Measurements from ENCODE around the gene FIGN.

The FIGN gene

DNA sequence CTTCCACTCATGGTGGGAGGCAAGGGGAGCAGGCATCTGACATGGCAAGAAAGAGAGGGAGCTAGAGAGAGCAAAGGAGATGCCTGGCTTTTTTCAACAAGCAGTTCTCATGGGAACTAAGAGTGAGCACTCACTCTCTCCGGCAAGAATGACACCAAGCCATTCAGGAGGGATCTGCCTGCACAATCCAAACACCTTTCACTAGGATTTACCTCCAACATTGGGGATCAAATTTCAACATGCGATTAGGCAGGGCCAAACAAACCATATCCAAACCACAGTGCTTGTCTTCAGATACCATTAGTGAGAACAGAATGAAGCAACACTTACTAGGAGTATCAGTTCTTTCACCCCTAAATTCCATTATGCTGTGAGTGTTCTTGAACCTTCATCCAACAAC lies 77.3 kb downstream of the FIGN start:
- TF ChIP-seq, protein P1, sequence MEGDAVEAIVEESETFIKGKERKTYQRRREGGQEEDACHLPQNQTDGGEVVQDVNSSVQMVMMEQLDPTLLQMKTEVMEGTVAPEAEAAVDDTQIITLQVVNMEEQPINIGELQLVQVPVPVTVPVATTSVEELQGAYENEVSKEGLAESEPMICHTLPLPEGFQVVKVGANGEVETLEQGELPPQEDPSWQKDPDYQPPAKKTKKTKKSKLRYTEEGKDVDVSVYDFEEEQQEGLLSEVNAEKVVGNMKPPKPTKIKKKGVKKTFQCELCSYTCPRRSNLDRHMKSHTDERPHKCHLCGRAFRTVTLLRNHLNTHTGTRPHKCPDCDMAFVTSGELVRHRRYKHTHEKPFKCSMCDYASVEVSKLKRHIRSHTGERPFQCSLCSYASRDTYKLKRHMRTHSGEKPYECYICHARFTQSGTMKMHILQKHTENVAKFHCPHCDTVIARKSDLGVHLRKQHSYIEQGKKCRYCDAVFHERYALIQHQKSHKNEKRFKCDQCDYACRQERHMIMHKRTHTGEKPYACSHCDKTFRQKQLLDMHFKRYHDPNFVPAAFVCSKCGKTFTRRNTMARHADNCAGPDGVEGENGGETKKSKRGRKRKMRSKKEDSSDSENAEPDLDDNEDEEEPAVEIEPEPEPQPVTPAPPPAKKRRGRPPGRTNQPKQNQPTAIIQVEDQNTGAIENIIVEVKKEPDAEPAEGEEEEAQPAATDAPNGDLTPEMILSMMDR (IDR thresholded peaks at IDR 0.05; ENCODE audit: control extremely low read depth, extremely low read depth, low read depth, missing control alignments), result no peak
- CTCF ChIA-PET, result no interaction called here
- no peak for DNase-seq (ENCODE audit: extremely low spot score)
- POLR2A ChIA-PET, result no interaction called here

DNA sequence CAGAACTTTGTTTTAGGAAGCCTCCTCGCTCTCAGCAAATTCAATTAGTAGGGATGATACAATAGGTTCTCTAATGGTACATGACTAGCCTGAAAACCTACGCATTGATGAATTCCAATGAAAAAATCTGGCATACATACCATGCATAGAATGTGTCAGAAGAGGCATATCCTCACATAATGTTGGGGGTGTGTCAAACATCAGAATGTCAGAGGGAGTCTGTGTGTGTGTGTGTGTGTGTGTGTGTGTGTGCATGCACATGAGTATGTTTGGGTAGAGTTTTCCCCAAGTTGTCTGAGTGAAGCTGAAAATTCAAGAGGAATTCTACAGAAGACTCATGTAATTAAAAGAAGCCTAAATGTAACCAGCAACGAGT lies 78.5 kb downstream of the FIGN start:
- DNase-seq (ENCODE audit: extremely low spot score), result no peak
- TF ChIP-seq, protein P1 (IDR thresholded peaks at IDR 0.05; ENCODE audit: control extremely low read depth, extremely low read depth, low read depth, missing control alignments), result no peak
- POLR2A ChIA-PET, result no interaction called here
- CTCF ChIA-PET, result interaction anchor here (1.0 kb wide), 1 partner anchor 12 kb away, joined by 3 read pairs; no protein-coding TSS in a partner anchor

DNA sequence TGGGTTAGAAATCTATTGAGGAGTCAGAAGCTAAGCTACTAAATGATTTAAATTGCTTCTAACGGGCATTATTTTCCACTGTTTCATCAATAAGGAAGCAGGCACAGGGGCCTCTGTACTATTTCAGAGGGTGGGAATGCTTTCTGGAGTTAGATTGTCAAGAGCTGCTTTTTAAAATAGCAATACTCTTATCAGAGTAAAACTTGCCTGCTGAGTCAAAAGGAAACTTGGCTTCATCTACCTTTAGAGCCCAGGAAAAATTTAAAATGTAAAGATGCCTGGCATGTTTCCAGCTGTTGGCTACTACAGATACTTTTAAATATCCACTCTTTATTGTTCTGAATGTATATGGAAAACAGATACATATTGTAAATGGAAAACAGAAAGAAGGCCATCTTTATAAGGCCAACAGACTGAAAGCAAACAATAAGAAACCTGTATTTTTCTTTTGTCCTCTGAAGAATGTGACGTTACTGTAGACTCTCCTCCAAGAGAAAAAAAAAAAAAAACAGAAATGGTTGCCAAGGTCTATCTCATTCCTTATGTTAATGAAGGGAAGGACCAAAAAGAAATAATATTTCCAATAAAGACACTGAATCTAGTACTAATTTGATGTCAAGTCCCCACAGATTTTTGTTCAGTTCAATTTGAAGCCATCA lies 79.1 kb downstream of the FIGN start:
- CTCF ChIA-PET, result interaction anchor here (1.0 to 1.3 kb wide), 3 partner anchors 11 to 26 kb away, joined by 3 read pairs; no protein-coding TSS in a partner anchor
- no peak for DNase-seq (ENCODE audit: extremely low spot score)
- POLR2A ChIA-PET, result no interaction called here
- TF ChIP-seq, protein P1 (IDR thresholded peaks at IDR 0.05; ENCODE audit: control extremely low read depth, extremely low read depth, low read depth, missing control alignments), result no peak

DNA sequence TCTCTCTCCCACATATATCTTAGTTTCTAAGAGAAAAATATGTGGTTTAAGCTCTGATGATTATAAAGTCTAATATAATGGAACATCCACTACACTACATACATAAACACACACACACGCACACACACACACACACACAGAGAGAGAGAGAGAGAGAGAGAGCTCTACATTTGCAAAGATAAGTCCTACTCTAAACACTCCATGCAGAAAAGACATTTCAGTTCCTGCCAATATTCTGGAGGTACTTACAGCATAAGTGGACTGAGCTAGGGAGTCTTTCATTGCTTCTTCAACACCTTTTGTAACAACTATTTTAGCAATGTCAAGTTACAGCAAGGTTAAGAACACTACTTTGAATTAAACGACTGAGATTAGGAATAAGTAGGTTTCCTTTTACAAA lies 80.1 kb downstream of the FIGN start:
- DNase-seq (ENCODE audit: extremely low spot score), result no peak
- POLR2A ChIA-PET, result no interaction called here
- CTCF ChIA-PET, result interaction anchor here (0.9 to 1.3 kb wide), 4 partner anchors 12 to 94 kb away, joined by 3 to 4 read pairs (median 3); no protein-coding TSS in a partner anchor

DNA sequence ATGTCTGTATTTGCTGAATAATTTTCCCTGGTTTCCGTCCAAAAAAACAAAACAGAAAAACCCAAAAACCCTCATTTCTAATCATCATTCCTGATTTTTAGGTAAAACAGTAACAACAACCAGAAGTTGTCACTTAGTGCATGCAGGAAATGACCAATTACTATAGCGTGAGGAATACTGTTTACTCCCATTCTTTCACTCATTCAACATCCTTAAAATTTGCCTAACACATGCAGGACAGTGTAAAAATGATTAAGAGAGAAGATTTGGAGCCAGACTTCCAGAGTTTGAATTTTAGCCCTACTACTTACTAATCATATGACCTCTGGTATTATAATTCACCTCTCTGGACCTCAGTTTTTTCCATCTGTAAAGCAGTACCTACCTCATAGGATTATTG lies 83.1 kb downstream of the FIGN start:
- ChIA-PET CTCF (no interaction called here), POLR2A (no interaction called here)
- TF ChIP-seq, protein P1 (IDR thresholded peaks at IDR 0.05; ENCODE audit: control extremely low read depth, extremely low read depth, low read depth, missing control alignments), result no peak
- DNase-seq (ENCODE audit: extremely low spot score), result no peak

More for the DNA sequence above, 80.1 kb downstream of the FIGN start:
- TF ChIP-seq, protein P1 (IDR thresholded peaks at IDR 0.05; ENCODE audit: control extremely low read depth, extremely low read depth, low read depth, missing control alignments), result no peak

DNA sequence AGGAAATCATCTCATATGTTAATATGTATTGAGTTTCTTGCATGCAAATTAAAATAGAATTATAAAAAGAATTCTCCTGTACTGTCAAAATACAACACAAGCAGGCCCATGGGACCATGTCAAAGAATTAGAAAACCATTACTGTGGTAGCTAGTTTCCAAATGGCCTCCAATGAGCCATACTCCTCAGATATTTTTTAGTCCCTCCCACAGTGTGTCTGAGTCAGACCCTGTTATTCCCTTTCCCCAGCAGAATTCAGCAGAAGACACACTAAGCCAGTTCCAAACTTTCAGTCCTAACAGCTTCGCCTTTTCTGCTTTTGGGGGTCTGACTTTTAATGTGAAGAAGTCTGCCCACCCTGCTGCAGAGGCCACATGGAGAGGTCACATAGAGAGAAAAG lies 86.7 kb downstream of the FIGN start:
- POLR2A ChIA-PET, result no interaction called here

More for the DNA sequence above, 86.7 kb downstream of the FIGN start:
- TF ChIP-seq, protein P1 (IDR thresholded peaks at IDR 0.05; ENCODE audit: control extremely low read depth, extremely low read depth, low read depth, missing control alignments), result no peak
- CTCF ChIA-PET, result interaction anchor here (0.8 to 2.0 kb wide), 2 partner anchors 18 to 37 kb away, joined by 3 to 5 read pairs; no protein-coding TSS in a partner anchor
- no peak for DNase-seq (ENCODE audit: extremely low spot score)
